Measurements from ENCODE around the gene SMIM44.

SMIM44 gene

DNA sequence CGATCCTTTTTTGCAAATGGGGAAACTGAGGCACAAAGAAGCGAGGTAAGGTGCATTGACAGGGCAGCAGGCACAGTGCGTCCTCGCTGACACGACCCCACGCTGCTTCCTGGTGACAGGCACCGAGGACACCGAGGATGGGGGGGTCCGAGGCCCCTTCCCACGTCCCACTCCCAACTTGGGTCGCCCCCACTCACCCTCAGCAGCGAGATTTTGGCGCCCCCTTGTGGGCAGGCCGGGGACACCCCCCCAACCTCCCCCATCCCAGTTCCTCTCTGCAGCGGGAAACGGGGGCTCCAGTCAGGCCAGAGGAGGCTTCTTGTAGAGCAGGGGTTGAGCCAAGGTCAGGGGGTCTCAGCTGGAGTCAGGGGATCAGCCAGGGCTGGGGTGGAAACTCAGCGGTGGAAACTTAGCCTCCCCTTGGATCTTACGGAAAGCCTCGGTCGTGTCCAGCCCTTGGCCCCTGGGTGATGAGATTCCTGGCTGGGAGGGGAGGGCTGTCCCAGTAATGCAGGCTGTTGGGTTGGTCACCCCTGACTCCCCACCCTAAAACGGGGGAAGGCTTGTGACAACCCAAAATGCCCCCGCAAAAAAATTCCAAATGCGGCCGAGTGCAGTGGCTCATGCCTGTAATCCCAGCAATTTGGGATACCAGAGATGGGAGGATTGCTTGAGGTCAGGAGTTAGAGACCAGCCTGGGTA is 11.1 kb downstream of the SMIM44 start:
- H3K4me2 ChIP-seq (ENCODE audit: low read length), result no peak overlapping the region

DNA sequence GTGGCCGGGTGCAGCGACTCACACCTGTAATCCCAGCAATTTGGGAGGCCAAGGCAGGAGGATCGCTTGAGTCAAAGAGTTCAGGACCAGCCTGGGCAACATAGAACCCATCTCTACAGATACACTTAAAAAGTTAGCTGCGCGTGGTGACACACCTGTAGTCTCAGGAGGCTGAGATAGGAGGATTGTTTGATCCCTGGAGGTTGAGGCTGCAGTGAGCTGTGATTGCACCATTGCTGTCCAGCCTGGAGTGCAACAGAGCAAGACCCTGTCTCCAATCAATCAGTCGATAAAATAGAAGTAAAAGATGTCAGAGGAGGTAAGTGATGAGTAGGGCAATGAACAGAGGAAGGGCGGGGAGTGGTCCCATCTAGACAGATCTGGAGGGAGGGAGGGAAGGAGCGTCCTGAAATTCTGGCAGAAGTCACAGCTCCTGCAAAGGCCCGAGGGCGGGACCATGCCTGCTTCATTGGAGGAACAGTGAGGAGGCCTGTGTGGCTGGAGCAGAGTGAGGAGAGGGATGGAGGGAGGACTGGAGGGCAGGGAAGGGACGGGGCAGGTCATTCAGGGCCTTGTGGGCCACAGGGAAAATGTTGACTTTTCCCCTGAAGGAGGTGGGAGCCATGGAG is 12.6 kb downstream of the SMIM44 start:
- Histone ChIP-seq H4K20me1 (ENCODE audit: insufficient read depth, low read length) (no peaks in the 10 kb centered on the region), H3K4me2 (ENCODE audit: low read length) (no peak overlapping the region), H3K79me2 (ENCODE audit: low read length) (no peaks in the 10 kb centered on the region), H3K9me3 (ENCODE audit: insufficient read depth, low read length) (no peaks in the 10 kb centered on the region), H3K36me3 (replicated peaks; ENCODE audit: low read depth, low read length) (peaks cover 6% of the 10 kb centered on the region), H3K9ac (ENCODE audit: low read length) (no peak overlapping the region), H2AFZ (ENCODE audit: low read depth, low read length) (no peak overlapping the region), H3K4me1 (ENCODE audit: low read length) (no peaks in the 10 kb centered on the region), H3K4me3 (ENCODE audit: low read length) (no peak overlapping the region), H3K27me3 (ENCODE audit: low read depth, low read length) (peaks cover 6% of the 10 kb centered on the region; the same call in 1 of the 2 replicates), H3K27ac (ENCODE audit: low read length) (no peak overlapping the region)
- TF ChIP-seq EZH2phosphoT487 (IDR thresholded peaks at IDR 0.05; ENCODE audit: low read depth), result no peak

More for the DNA sequence above, 11.1 kb downstream of the SMIM44 start:
- H3K4me1 ChIP-seq (ENCODE audit: low read length), result no peaks in the 10 kb centered on the region
- H3K27me3 ChIP-seq (ENCODE audit: low read depth, low read length), result peaks cover 14% of the 10 kb centered on the region; the same call in 1 of the 2 replicates
- peaks cover 6% of the 10 kb centered on the region for H3K36me3 ChIP-seq (replicated peaks; ENCODE audit: low read depth, low read length)
- H3K9me3 ChIP-seq (ENCODE audit: insufficient read depth, low read length), result no peaks in the 10 kb centered on the region
- no peak overlapping the region for H3K27ac ChIP-seq (ENCODE audit: low read length)
- no peaks in the 10 kb centered on the region for H3K79me2 ChIP-seq (ENCODE audit: low read length)
- no peaks in the 10 kb centered on the region for H4K20me1 ChIP-seq (ENCODE audit: insufficient read depth, low read length)
- H2AFZ ChIP-seq (ENCODE audit: low read depth, low read length), result no peak overlapping the region
- no peak overlapping the region for H3K4me3 ChIP-seq (ENCODE audit: low read length)
- no peak for TF ChIP-seq EZH2phosphoT487 (IDR thresholded peaks at IDR 0.05; ENCODE audit: low read depth)
- TF ChIP-seq CTCF (IDR thresholded peaks at IDR 0.05; ENCODE audit: low read depth, low read length), result peak; percentile 96
- H3K9ac ChIP-seq (ENCODE audit: low read length), result no peak overlapping the region

- Histone ChIP-seq H3K27ac (ENCODE audit: low read length) (no peak overlapping the region), H3K9me3 (ENCODE audit: insufficient read depth, low read length) (no peaks in the 10 kb centered on the region), H2AFZ (ENCODE audit: low read depth, low read length) (no peak overlapping the region), H3K79me2 (ENCODE audit: low read length) (no peaks in the 10 kb centered on the region), H3K4me1 (ENCODE audit: low read length) (no peaks in the 10 kb centered on the region), H3K4me2 (ENCODE audit: low read length) (no peak overlapping the region), H3K27me3 (ENCODE audit: low read depth, low read length) (peaks cover under 1% of the 10 kb centered on the region; the same call in 1 of the 2 replicates), H3K9ac (ENCODE audit: low read length) (no peak overlapping the region), H3K36me3 (replicated peaks; ENCODE audit: low read depth, low read length) (peaks cover 6% of the 10 kb centered on the region), H4K20me1 (ENCODE audit: insufficient read depth, low read length) (no peaks in the 10 kb centered on the region), H3K4me3 (ENCODE audit: low read length) (no peak overlapping the region)
- TF ChIP-seq EZH2phosphoT487 (IDR thresholded peaks at IDR 0.05; ENCODE audit: low read depth) (no peak), CTCF (IDR thresholded peaks at IDR 0.05; ENCODE audit: low read depth, low read length) (peak; percentile 21; the same call in 1 of the 2 replicates)
These were observed 13.4 kb downstream of the SMIM44 start for GRCh38 chr19:3469638-3470499.

GRCh38 chr19:3468211-3468610 is 15.0 kb downstream of the SMIM44 start:
- H3K27ac ChIP-seq (ENCODE audit: low read length), result no peak overlapping the region
- no peaks in the 10 kb centered on the region for H3K9me3 ChIP-seq (ENCODE audit: insufficient read depth, low read length)
- TF ChIP-seq EZH2phosphoT487 (IDR thresholded peaks at IDR 0.05; ENCODE audit: low read depth), result no peak
- TF ChIP-seq CTCF (IDR thresholded peaks at IDR 0.05; ENCODE audit: low read depth, low read length), result no peak
- no peaks in the 10 kb centered on the region for H3K27me3 ChIP-seq (ENCODE audit: low read depth, low read length)
- H3K4me1 ChIP-seq (ENCODE audit: low read length), result no peaks in the 10 kb centered on the region
- H2AFZ ChIP-seq (ENCODE audit: low read depth, low read length), result no peak overlapping the region
- no peaks in the 10 kb centered on the region for H4K20me1 ChIP-seq (ENCODE audit: insufficient read depth, low read length)
- peaks cover 6% of the 10 kb centered on the region for H3K36me3 ChIP-seq (replicated peaks; ENCODE audit: low read depth, low read length)
- no peak overlapping the region for H3K4me2 ChIP-seq (ENCODE audit: low read length)
- H3K79me2 ChIP-seq (ENCODE audit: low read length), result no peaks in the 10 kb centered on the region
- no peak overlapping the region for H3K4me3 ChIP-seq (ENCODE audit: low read length)
- H3K9ac ChIP-seq (ENCODE audit: low read length), result no peak overlapping the region
